ENCODE measurements around the gene COX15.

DNA sequence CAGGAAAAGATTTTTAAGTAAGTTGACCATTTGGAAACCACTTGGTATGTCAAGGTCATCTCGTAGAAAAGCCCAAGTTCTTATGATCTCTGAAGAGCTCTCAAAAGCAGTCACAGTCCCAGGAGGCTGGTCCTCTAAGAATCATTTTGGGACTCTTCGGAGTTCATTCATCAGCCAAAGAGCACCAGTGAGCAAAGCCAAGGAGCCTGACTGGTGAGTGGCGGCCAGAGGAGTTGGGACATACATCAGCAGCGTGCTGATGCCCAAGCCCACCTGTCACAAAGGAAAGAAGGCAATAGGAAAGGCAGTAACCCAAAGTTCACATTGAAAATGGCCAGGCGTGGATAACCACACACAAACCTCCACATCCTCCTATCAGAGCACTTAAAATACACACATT, 17.5 kb downstream of the COX15 start:
- no peak for TF ChIP-seq REST (IDR thresholded peaks at IDR 0.05; ENCODE audit: low read depth)
- no peak for TF ChIP-seq MAX (IDR thresholded peaks at IDR 0.05)
- TF ChIP-seq RAD21 (IDR thresholded peaks at IDR 0.05; ENCODE audit: low read depth) = no peak
- no peak for TF ChIP-seq TEAD4 (IDR thresholded peaks at IDR 0.05)
- no peak for TF ChIP-seq CREB1 (IDR thresholded peaks at IDR 0.05; ENCODE audit: low read depth)
- no peak for TF ChIP-seq CEBPB (IDR thresholded peaks at IDR 0.05)
- TF ChIP-seq EP300 (IDR thresholded peaks at IDR 0.05; ENCODE audit: borderline replicate concordance) = no peak

All from Ishikawa (cell line).